ENCODE measurements around the gene ITGA8. TPM values are rescaled to one million over a fixed set of nuclear protein-coding genes. Genes with fewer than 3 reads are reported as not detected.

The ITGA8 gene
- total and polyA plus RNA-seq, 2 of the 4 experiments (the other 2 are of a cell fraction): under 0.01 to 0.02 TPM

GRCh38 chr10:15484128-15484527, 235.6 kb downstream of the ITGA8 start:
- Histone ChIP-seq H2AK5ac (ENCODE audit: low read depth, low read length) (no peak overlapping the region), H3K18ac (ENCODE audit: low read depth, low read length) (no peak overlapping the region), H3K9me1 (ENCODE audit: insufficient read depth, low read length) (no peaks in the 10 kb centered on the region), H4K8ac (ENCODE audit: low read depth in 2 of 2, low read length in 2 of 2) (no peak overlapping the region), H2BK5ac (ENCODE audit: low read depth, low read length, poor library complexity, severe bottlenecking) (no peak overlapping the region), H4K20me1 (ENCODE audit: insufficient read depth, low read length) (no peaks in the 10 kb centered on the region), H3K56ac (ENCODE audit: extremely low read depth, insufficient read depth, low read length) (no peak overlapping the region), H2BK15ac (ENCODE audit: low read depth, low read length) (no peak overlapping the region), H3K14ac (replicated peaks; ENCODE audit: low read depth, low read length) (no peak overlapping the region), H3K36me3 (ENCODE audit: control insufficient read depth, insufficient read depth, low read length) (no peaks in the 10 kb centered on the region), H2BK20ac (ENCODE audit: low read depth, low read length) (no peak overlapping the region), H2AK9ac (replicated peaks; ENCODE audit: low read depth, low read length, poor library complexity) (no peak overlapping the region), H3K4me1 (ENCODE audit: control insufficient read depth, insufficient read depth, low read length) (peaks cover 7% of the 10 kb centered on the region), H3K9ac (ENCODE audit: low read depth, low read length) (no peak overlapping the region), H3K4ac (ENCODE audit: low read depth, low read length) (no peak overlapping the region), H3K27ac (ENCODE audit: insufficient read depth, low read length) (no peak overlapping the region), H2AFZ (replicated peaks; ENCODE audit: low read length, poor library complexity) (no peak overlapping the region), H2BK120ac (ENCODE audit: low read depth, low read length) (no peak overlapping the region), H3K4me3 (ENCODE audit: insufficient read depth, low read depth, low read length) (no peak overlapping the region), H3K23ac (ENCODE audit: low read depth, low read length) (no peak overlapping the region), H3K27me3 (ENCODE audit: control insufficient read depth, insufficient read depth, low read length) (peaks cover 12% of the 10 kb centered on the region), H4K5ac (ENCODE audit: low read depth, low read length) (no peak overlapping the region), H3K9me3 (ENCODE audit: control insufficient read depth, insufficient read depth, low read length) (no peaks in the 10 kb centered on the region), H3K79me1 (ENCODE audit: low read depth in 1 of 2, low read length in 2 of 2) (no peaks in the 10 kb centered on the region), H3K4me2 (ENCODE audit: low read depth, low read length) (no peak overlapping the region), H4K91ac (ENCODE audit: insufficient read depth, low read depth, low read length) (no peak overlapping the region)
- CTCF ChIA-PET: no interaction called here
- intact Hi-C loops (cut with micrococcal nuclease): no loop called here
- dilution Hi-C loops (cut with HindIII; ENCODE audit: low sequenced_read_pairs, unreplicated experiment): no loop called here
- no CpG with 5 or more reads among the region's 3 CpGs for WGBS, 2 experiments (ENCODE audit: extremely low coverage in 2 of 2, insufficient read length in 1 of 2)
- POLR2A ChIA-PET (ENCODE audit: unreplicated experiment): no interaction called here
- BruUV-seq (replicated peaks): no TSS peak
- no peak for TF ChIP-seq MAFK (IDR thresholded peaks at IDR 0.05; ENCODE audit: low read depth, low read length)
- TF ChIP-seq RCOR1 (IDR thresholded peaks at IDR 0.05; ENCODE audit: insufficient replicate concordance, low read length): no peak
- TF ChIP-seq FOS (IDR thresholded peaks at IDR 0.05; ENCODE audit: low read depth, low read length): no peak
- no peak for TF ChIP-seq USF2 (IDR thresholded peaks at IDR 0.05; ENCODE audit: low read depth, low read length)
- no peak for TF ChIP-seq BHLHE40 (IDR thresholded peaks at IDR 0.05; ENCODE audit: low read depth, low read length)
- no peak for TF ChIP-seq NFE2L2 (IDR thresholded peaks at IDR 0.05; ENCODE audit: low read depth, low read length)
- no peak for TF ChIP-seq RFX5 (IDR thresholded peaks at IDR 0.05; ENCODE audit: low read depth, low read length)
- TF ChIP-seq MAZ (IDR thresholded peaks at IDR 0.05; ENCODE audit: borderline replicate concordance, low read depth, low read length): no peak
- no peak for TF ChIP-seq ELK1 (IDR thresholded peaks at IDR 0.05; ENCODE audit: borderline replicate concordance, low read depth, low read length)
- TF ChIP-seq CEBPB (IDR thresholded peaks at IDR 0.05; ENCODE audit: low read depth, low read length): no peak
- no peak for TF ChIP-seq POLR2A (IDR thresholded peaks at IDR 0.05; ENCODE audit: low read depth, low read length)
- no peak for TF ChIP-seq MXI1 (IDR thresholded peaks at IDR 0.05; ENCODE audit: borderline replicate concordance, low read depth, low read length)
- TF ChIP-seq RAD21 (IDR thresholded peaks at IDR 0.05; ENCODE audit: low read length): no peak
- TF ChIP-seq CHD1 (IDR thresholded peaks at IDR 0.05; ENCODE audit: low read depth, low read length): no peak
- no peak for TF ChIP-seq SMC3 (IDR thresholded peaks at IDR 0.05; ENCODE audit: low read depth, low read length)
- TF ChIP-seq CTCF (conservative IDR thresholded peaks at IDR 0.05; ENCODE audit: low read depth, low read length): no peak
- in situ Hi-C loops (cut with MboI; ENCODE audit: low sequenced_read_pairs): no loop called here
- DNase-seq (no peak), ATAC-seq (ENCODE audit: low read depth) (no peak)
